Activated CD4-positive, alpha-beta T cell treated with anti-CD3 and anti-CD28 coated beads, Interleukin-2, amount 10 ng/mL, durations not matched to agents 7 days and 5 days (primary cell): ENCODE measurements around the gene VIL1. TPM values are rescaled to one million over a fixed set of nuclear protein-coding genes. Genes with fewer than 3 reads are reported as not detected.
A peak's percentile ranks its signal among the peaks of the same experiment; 100 is the strongest.

Source experiments
- CTCF ChIA-PET: fragments of 350-600 bp; sonication (Branson Sonifier 250); formaldehyde crosslinking; loops from one replicate; lab custom pipeline; 2021; ENCODE audit warnings: antibody characterized with exemption; lab: Charles Lee
- POLR2A ChIA-PET: fragments of 350-600 bp; sonication (Branson Sonifier 250); formaldehyde crosslinking; loops from one replicate; lab custom pipeline; 2021; ENCODE audit warnings: antibody characterized with exemption; lab: Charles Lee
- DNase-seq: peaks from one replicate; pipeline ENCODE4 v3.0.0-alpha.2; 2020
- H3K27ac Mint-ChIP-seq: one replicate; pipeline ENCODE4 v1.8.0; 2021; ENCODE audit warnings: mild to moderate bottlenecking, moderate library complexity, mixed read lengths
- H3K27me3 Mint-ChIP-seq: one replicate; pipeline ENCODE4 v1.8.0; 2021; ENCODE audit warnings: mixed read lengths
- H3K36me3 Mint-ChIP-seq: one replicate; pipeline ENCODE4 v1.8.0; 2021; ENCODE audit warnings: low read depth, mixed read lengths
- H3K4me1 Mint-ChIP-seq: one replicate; pipeline ENCODE4 v1.8.0; 2021; ENCODE audit warnings: mixed read lengths
- H3K4me3 Mint-ChIP-seq: one replicate; pipeline ENCODE4 v1.8.0; 2021; ENCODE audit warnings: mild to moderate bottlenecking, moderate library complexity, mixed read lengths
- H3K9me3 Mint-ChIP-seq: one replicate; pipeline ENCODE4 v1.8.0; 2021; ENCODE audit warnings: mixed read lengths
- total RNA-seq, 2 experiments: library from RNA; stranded (reverse); gene quantifications; one replicate each; pipeline ENCODE4 v1.2.3, GENCODE V29; 2021

The VIL1 gene
- total RNA-seq, 2 experiments from 2014 or later: 0.17 TPM; not detected in 1

DNA sequence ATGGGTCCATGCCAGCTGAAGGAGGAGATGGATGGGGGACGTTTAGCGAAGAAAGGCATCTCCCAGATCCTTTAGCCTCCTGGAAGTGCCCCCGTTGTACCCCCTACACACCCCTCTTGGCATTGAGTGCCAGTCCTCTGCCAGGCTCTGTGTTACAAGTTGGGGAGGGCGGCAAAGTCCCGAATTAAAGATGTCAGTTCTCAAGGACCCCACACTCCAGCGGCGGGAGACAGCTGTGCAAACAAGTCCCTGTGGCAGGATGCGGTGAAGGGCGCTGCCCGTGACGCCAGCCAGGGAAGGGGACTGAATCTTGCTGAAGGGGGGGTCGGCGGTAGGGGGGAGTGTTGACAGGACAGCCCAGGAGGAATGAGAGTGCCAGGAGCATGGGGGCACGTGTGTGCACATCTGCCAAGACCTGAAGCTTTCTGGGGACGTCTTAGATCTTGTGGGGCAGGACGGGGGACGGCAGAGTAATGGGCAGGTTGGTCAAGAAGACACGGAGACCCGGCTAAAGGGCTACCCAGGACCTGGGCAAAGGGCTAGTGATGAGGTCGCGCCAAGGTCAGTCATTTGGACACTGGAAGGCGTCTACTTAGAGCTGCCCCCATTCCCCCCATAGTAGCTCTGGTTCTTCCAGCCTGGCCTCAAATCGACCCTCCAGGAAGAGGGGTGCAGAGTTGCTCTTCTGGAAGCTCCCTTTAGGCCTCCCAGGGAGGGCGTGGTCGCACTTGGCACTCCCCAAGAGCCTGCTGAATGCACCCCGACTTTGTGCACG, 22.0 kb upstream of the VIL1 start:
- Mint-ChIP-seq H3K27me3 (no peaks in the 10 kb centered on the region), H3K4me1 (peaks cover 39% of the 10 kb centered on the region), H3K4me3 (peak overlapping the region; percentile 83), H3K27ac (peak overlapping the region; percentile 97), H3K36me3 (peaks cover 17% of the 10 kb centered on the region), H3K9me3 (no peaks in the 10 kb centered on the region)
- ChIA-PET POLR2A (interaction anchor here (1.0 kb wide), 1 partner anchor 177 kb away, joined by 4 read pairs; no protein-coding TSS in a partner anchor), CTCF (interaction anchor here (0.6 to 5.3 kb wide), 30 partner anchors 9 to 496 kb away, joined by 3 to 39 read pairs (median 3); partner anchors contain the start of genes AAMP, PNKD and SLC11A1)
- peak; percentile 85 for DNase-seq

DNA sequence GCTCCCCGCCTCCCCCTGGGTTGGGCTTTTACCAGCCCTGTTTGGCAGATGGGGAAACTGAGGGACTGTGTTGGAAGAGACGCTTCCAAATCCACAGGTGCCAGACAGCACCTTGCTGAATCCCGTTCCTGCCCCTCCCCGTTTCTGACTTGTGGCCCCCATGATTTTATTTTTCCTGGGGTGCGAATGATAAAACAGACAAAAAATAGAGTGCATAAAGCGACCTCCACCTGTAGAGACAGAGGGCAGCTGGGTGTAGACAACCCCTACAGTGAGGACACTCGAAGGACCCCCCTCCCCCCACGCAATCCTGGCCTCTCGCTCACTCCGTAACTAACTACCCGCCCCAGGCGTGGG, 21.5 kb upstream of the VIL1 start:
- Mint-ChIP-seq H3K27me3 (no peaks in the 10 kb centered on the region), H3K4me3 (peak overlapping the region; percentile 83), H3K27ac (peak overlapping the region; percentile 97), H3K4me1 (peaks cover 43% of the 10 kb centered on the region), H3K36me3 (peaks cover 19% of the 10 kb centered on the region), H3K9me3 (no peaks in the 10 kb centered on the region)
- POLR2A ChIA-PET: no interaction called here
- CTCF ChIA-PET: interaction anchor here (0.8 to 5.3 kb wide), 6 partner anchors 8 to 124 kb away, joined by 3 to 39 read pairs (median 11); no protein-coding TSS in a partner anchor
- no peak for DNase-seq

DNA sequence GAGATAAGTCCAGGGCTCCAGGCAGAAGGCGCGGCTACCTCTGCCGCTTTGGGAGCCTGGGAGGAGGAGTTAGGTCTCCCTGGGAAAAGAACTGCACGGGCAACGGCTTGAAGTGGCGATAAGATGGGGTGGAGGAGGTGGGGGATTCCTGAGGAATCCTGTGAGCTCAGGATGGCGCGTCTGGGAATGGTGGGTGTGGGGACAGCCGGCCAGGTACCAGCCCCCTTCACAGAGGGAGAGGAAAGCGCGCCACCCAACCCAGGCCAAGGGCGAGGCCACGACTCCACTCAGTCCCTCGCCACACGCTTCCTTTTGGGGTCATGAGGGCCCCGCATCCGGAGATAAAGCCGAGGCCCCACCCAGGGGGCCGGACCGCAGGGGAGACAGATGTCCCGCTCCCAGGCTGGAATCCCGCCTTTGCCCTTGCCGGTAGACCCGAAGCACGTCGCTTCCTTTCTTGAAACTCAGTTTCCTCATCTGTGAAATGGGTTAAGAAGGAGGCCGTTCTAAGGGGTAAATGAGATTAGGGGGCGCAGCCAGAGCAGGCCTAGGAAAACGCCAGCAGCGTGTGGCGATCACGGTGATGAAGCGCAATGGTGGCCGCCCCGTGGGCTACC, 21.0 kb upstream of the VIL1 start:
- peak; percentile 80 for DNase-seq
- H3K36me3 Mint-ChIP-seq: peaks cover 23% of the 10 kb centered on the region
- H3K27ac Mint-ChIP-seq: peak overlapping the region; percentile 97
- H3K27me3 Mint-ChIP-seq: no peaks in the 10 kb centered on the region
- H3K4me3 Mint-ChIP-seq: peak overlapping the region; percentile 83
- ChIA-PET POLR2A (no interaction called here), CTCF (interaction anchor here (0.8 to 3.1 kb wide), 5 partner anchors 85 to 125 kb away, joined by 3 to 14 read pairs (median 10); no protein-coding TSS in a partner anchor)
- H3K4me1 Mint-ChIP-seq: peaks cover 46% of the 10 kb centered on the region
- no peaks in the 10 kb centered on the region for H3K9me3 Mint-ChIP-seq

DNA sequence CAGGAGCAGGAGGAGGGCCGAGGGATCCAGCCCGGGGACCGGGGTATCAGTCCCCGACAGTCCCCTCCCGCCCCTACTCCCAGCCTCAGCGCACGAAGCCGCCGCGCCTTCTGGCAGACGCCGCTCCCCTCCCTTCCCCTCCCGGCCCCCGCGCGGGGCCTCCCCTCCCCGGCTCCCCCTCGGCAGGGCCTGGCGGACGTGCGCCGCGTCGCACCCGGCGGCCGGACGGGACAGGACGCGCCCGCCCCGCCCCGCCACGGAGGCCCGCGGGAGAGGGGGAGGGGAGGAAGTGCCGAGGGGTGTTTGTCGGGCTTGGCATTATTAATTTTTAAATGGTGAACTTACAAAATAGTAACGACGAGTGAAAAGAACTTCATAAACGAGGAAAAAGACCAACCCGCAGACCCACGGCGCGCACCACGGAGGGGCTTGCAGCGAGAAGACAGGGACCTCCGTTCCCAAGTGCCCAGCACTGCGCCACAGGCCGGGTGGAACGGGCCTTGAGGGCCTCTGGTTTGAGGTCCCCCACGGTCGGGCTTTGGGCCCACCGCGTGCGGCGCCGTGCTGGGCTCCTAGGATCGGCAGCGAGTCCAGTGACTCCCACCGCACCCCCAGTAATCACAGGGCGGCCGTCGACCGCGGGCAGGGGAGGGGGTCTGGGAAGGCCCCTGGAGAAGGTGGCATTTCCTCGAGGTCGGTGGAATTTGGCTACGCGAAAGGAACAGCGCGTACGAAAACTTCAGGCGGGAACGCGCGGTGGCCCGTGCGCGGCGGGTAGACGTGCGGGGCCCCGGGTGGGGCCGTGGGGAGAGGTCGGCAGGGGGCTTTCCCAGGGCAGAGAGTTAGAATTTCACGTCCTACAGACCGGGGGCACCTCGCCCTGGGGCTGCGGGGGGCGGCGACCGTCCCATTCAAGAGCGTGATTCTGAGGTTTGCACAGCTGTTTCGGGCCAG, 20.2 kb upstream of the VIL1 start:
- peaks cover 54% of the 10 kb centered on the region for H3K4me1 Mint-ChIP-seq
- ChIA-PET POLR2A (no interaction called here), CTCF (no interaction called here)
- peaks cover 31% of the 10 kb centered on the region for H3K36me3 Mint-ChIP-seq
- no peaks in the 10 kb centered on the region for H3K27me3 Mint-ChIP-seq
- H3K27ac Mint-ChIP-seq: peak overlapping the region; percentile 97
- H3K9me3 Mint-ChIP-seq: no peaks in the 10 kb centered on the region
- peak overlapping the region; percentile 83 for H3K4me3 Mint-ChIP-seq
- DNase-seq: peak; percentile 70

DNA sequence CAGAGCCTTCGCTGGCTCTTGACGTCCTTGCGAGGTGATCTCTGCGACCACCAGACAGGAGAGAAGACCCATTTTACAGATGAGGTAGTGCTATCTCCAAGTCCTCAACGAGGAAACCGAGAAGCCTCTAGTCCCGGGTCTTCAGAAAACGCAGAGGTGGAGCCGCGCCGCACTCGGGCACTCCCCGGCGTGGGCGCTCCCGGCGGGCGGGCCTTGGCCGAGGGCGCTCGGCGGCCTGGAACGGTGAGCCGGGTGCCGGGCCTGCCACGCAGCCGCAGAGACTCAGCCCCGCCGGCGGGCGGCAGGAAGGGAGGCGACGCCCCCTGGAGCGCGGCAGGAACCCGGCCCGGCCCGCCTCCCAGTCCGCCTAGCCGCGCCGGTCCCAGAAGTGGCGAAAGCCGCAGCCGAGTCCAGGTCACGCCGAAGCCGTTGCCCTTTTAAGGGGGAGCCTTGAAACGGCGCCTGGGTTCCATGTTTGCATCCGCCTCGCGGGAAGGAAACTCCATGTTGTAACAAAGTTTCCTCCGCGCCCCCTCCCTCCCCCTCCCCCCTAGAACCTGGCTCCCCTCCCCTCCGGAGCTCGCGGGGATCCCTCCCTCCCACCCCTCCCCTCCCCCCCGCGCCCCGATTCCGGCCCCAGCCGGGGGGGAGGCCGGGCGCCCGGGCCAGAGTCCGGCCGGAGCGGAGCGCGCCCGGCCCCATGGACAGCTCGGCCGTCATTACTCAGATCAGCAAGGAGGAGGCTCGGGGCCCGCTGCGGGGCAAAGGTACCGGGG, 19.3 kb upstream of the VIL1 start, which contains the start of gene CTDSP1:
Gene CTDSP1, plus strand, starts transcription at position 478 of the 776 bp plus-strand sequence. Its CDS starts 223 bp downstream, at position 701.
- peak; percentile 95 for DNase-seq
- H3K27ac Mint-ChIP-seq: peak within 1 kb of the TSS; percentile 94
- POLR2A ChIA-PET: interaction anchor here (0.6 kb wide), 1 partner anchor 100 kb away, joined by 3 read pairs; no protein-coding TSS in a partner anchor
- no peaks in the 10 kb centered on the region for H3K27me3 Mint-ChIP-seq
- peak within 1 kb of the TSS; percentile 96 for H3K4me3 Mint-ChIP-seq
- H3K9me3 Mint-ChIP-seq: no peaks in the 10 kb centered on the region
- CTCF ChIA-PET: interaction anchor here (0.6 kb wide), 1 partner anchor 183 kb away, joined by 3 read pairs; no protein-coding TSS in a partner anchor
- H3K4me1 Mint-ChIP-seq: peaks cover 55% of the 10 kb centered on the region
- H3K36me3 Mint-ChIP-seq: peaks cover 39% of the 10 kb centered on the region

DNA sequence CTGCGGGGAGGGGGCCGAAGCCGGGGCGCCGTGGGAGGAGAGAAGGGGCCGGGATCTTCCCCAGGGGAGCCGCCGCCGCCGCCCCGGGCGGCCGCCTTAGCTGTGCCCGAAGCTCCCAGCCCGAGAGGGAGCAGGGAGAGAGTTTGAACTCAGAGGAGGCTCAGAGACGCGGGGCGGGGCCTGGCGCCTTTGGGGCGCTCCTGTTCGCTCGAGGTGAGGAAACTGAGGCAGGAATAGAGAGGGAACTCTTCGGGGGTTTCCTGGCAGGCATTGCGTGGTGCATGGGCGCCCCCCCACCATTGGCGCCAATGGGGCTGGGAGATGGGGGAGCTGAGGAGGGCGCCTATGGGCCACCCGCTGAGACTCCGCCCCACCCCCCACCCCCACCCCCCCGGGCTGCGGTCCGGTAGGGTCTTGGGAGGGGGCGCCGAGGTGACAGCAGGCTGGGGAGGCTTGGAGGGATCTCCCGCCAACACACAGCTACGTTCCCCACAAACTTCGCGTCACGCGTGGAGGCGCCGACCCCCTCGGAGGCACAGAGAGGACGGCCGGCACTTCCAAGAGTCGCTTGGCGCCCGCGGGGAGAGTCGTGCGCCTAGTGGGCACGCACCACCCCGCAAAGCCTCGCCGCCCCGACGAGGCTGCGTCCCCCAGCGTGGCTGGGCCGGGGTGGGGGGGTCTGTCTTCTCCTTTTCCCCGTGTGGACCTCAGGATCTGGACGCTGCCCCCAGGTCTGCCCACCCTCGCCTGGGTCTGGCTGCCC, 18.6 kb upstream of the VIL1 start:
- peak; percentile 47 for DNase-seq
- ChIA-PET POLR2A (interaction anchor here (0.6 kb wide), 1 partner anchor 101 kb away, joined by 3 read pairs; no protein-coding TSS in a partner anchor), CTCF (interaction anchor here (0.6 kb wide), 1 partner anchor 182 kb away, joined by 3 read pairs; no protein-coding TSS in a partner anchor)
- no peaks in the 10 kb centered on the region for H3K27me3 Mint-ChIP-seq
- H3K4me1 Mint-ChIP-seq: peaks cover 56% of the 10 kb centered on the region
- peak overlapping the region; percentile 96 for H3K4me3 Mint-ChIP-seq
- H3K9me3 Mint-ChIP-seq: no peaks in the 10 kb centered on the region
- peaks cover 46% of the 10 kb centered on the region for H3K36me3 Mint-ChIP-seq
- H3K27ac Mint-ChIP-seq: peak overlapping the region; percentile 94

DNA sequence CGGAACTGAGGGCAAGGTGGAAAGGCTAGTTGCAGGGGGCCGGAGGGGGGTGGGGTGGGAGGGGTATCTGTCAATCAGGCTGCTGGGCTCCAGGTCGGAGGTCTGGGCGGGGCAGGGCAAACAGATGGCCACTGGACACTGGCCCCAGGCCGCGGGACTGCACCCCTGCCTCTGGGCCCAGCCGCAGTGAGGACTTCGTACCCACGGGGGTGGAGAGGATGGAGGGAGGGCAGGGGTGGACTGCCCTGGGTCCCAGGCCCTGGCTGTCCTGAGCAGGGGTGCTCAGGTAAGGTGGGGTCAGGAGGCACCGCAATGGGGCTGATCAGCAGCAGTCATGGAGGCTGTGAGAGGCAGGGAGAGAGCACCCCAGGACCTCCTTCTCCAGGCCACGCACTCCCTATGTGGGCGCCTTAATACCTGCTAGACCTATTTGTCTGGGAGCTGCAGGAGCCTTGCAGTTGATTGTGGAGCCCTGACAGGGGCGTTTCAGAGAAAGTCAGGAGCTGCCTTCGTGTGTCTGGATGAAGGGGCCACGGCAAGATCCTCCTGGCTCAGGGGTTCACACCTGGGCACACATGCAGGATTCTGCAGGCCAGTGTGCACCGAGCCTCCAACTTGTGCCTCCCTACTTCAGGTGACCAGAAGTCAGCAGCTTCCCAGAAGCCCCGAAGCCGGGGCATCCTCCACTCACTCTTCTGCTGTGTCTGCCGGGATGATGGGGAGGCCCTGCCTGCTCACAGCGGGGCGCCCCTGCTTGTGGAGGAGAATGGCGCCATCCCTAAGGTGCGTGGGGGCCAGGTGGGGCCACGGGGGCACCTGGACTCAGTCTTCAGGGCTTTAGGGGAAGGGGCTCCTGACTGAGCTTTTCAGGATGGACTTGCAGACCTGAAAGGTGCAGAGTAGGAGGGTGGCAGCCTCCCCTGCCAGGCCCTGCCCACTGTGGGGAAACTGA, 17.7 kb upstream of the VIL1 start:
- peak overlapping the region; percentile 60 for H3K27ac Mint-ChIP-seq
- peaks cover 59% of the 10 kb centered on the region for H3K4me1 Mint-ChIP-seq
- peaks cover 51% of the 10 kb centered on the region for H3K36me3 Mint-ChIP-seq
- CTCF ChIA-PET: interaction anchor here (0.5 to 1.3 kb wide), 6 partner anchors 8 to 129 kb away, joined by 3 to 9 read pairs (median 3); no protein-coding TSS in a partner anchor
- no peaks in the 10 kb centered on the region for H3K27me3 Mint-ChIP-seq
- DNase-seq: no peak
- POLR2A ChIA-PET: no interaction called here
- no peaks in the 10 kb centered on the region for H3K9me3 Mint-ChIP-seq
- peak overlapping the region; percentile 96 for H3K4me3 Mint-ChIP-seq

DNA sequence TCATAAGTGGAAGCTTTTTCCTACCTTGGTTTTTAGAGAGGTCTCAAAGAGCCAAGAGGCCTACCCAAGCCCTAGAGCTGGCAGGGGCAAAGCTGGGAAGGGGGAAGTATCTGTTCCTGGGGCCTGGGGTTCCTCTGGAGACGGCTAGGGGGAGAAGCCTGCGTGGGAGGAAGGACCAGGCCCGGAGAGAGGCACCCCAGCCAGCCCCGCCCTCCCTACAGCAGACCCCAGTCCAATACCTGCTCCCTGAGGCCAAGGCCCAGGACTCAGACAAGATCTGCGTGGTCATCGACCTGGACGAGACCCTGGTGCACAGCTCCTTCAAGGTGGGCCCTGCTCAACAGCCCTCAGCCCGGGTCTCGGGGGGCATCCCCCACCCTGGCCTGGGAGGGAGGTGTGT, 17.0 kb upstream of the VIL1 start:
- ChIA-PET CTCF (interaction anchor here (0.5 to 1.3 kb wide), 6 partner anchors 9 to 130 kb away, joined by 3 to 9 read pairs (median 3); no protein-coding TSS in a partner anchor), POLR2A (interaction anchor here (0.5 kb wide), 1 partner anchor 169 kb away, joined by 4 read pairs; no protein-coding TSS in a partner anchor)
- DNase-seq: no peak
- peak overlapping the region; percentile 52 for H3K27ac Mint-ChIP-seq
- H3K4me3 Mint-ChIP-seq: peak overlapping the region; percentile 96
- H3K36me3 Mint-ChIP-seq: peaks cover 48% of the 10 kb centered on the region
- H3K4me1 Mint-ChIP-seq: peaks cover 59% of the 10 kb centered on the region
- no peaks in the 10 kb centered on the region for H3K27me3 Mint-ChIP-seq
- no peaks in the 10 kb centered on the region for H3K9me3 Mint-ChIP-seq

DNA sequence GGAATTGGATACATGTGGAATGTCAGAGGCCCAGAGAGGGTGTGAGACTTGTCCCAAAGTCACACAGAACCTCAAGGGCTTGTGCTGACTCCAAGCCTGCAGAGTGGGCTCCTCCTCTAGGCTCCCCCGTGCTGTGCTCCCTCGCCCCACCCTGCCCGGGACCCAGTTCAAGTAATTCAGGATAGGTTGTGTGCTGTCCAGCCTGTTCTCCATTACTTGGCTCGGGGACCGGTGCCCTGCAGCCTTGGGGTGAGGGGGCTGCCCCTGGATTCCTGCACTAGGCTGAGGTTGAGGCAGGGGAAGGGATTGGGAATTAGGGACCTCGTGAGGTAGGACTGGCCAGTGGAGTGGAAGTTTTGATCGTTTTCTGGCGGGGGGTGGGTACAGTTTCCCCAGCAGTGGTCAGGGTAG, 16.4 kb upstream of the VIL1 start:
- Mint-ChIP-seq H3K27me3 (no peaks in the 10 kb centered on the region), H3K9me3 (no peaks in the 10 kb centered on the region), H3K27ac (peak overlapping the region; percentile 31), H3K36me3 (peaks cover 45% of the 10 kb centered on the region), H3K4me3 (peak overlapping the region; percentile 96), H3K4me1 (peaks cover 59% of the 10 kb centered on the region)
- no peak for DNase-seq
- POLR2A ChIA-PET: interaction anchor here (0.5 kb wide), 1 partner anchor 168 kb away, joined by 4 read pairs; no protein-coding TSS in a partner anchor
- CTCF ChIA-PET: interaction anchor here (0.9 to 1.3 kb wide), 2 partner anchors 9 to 112 kb away, joined by 3 to 9 read pairs; no protein-coding TSS in a partner anchor

DNA sequence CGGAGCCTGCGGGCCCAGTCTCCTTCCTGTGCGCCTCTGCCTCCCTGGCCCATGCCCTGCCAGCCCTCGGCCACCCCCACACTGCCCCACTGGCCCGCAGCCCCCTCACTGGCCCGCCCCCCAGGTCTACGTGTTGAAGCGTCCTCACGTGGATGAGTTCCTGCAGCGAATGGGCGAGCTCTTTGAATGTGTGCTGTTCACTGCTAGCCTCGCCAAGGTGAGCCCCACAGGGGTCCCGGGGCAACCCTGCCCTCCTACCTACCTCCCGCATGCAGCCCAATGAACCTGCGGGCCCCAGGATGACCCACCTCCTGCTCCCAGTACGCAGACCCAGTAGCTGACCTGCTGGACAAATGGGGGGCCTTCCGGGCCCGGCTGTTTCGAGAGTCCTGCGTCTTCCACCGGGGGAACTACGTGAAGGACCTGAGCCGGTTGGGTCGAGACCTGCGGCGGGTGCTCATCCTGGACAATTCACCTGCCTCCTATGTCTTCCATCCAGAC, 16.0 kb upstream of the VIL1 start:
- H3K4me1 Mint-ChIP-seq: peaks cover 58% of the 10 kb centered on the region
- H3K27ac Mint-ChIP-seq: peak overlapping the region; percentile 50
- no peaks in the 10 kb centered on the region for H3K27me3 Mint-ChIP-seq
- H3K36me3 Mint-ChIP-seq: peaks cover 40% of the 10 kb centered on the region
- H3K9me3 Mint-ChIP-seq: no peaks in the 10 kb centered on the region
- POLR2A ChIA-PET: no interaction called here
- CTCF ChIA-PET: interaction anchor here (1.3 to 5.5 kb wide), 2 partner anchors 8 to 10 kb away, joined by 9 to 39 read pairs; no protein-coding TSS in a partner anchor
- no peak for DNase-seq
- peak overlapping the region; percentile 40 for H3K4me3 Mint-ChIP-seq
